ENCODE results near the gene HNRNPM.

HNRNPM gene

GRCh38 chr19:8491574-8491973 is 46.8 kb downstream of the HNRNPM start:
- FAIRE-seq (no peak), DNase-seq (ENCODE audit: insufficient read length, low spot score) (no peak)
- no peak for TF ChIP-seq POLR2A (IDR thresholded peaks at IDR 0.05; ENCODE audit: low read depth, low read length)

- no peak for DNase-seq (ENCODE audit: insufficient read length, low spot score)
- no peak for TF ChIP-seq POLR2A (IDR thresholded peaks at IDR 0.05; ENCODE audit: low read depth, low read length)
- no peak for FAIRE-seq
Observed at GRCh38 chr19:8494158-8494557, 49.4 kb downstream of the HNRNPM start.

GRCh38 chr19:8498295-8498694 is 53.5 kb downstream of the HNRNPM start:
- FAIRE-seq (no peak), DNase-seq (ENCODE audit: insufficient read length, low spot score) (no peak)
- no peak for TF ChIP-seq POLR2A (IDR thresholded peaks at IDR 0.05; ENCODE audit: low read depth, low read length)

- no peak for FAIRE-seq
- TF ChIP-seq POLR2A (IDR thresholded peaks at IDR 0.05; ENCODE audit: low read depth, low read length), result no peak
Observed at GRCh38 chr19:8499048-8499833, 54.5 kb downstream of the HNRNPM start.

GRCh38 chr19:8500158-8500557 is 55.4 kb downstream of the HNRNPM start:
- DNase-seq (ENCODE audit: insufficient read length, low spot score), result no peak
- TF ChIP-seq POLR2A (IDR thresholded peaks at IDR 0.05; ENCODE audit: low read depth, low read length), result no peak
- no peak for FAIRE-seq

More at GRCh38 chr19:8499048-8499833, 54.5 kb downstream of the HNRNPM start:
- no peak for DNase-seq (ENCODE audit: insufficient read length, low spot score)

GRCh38 chr19:8501516-8501915 is 56.7 kb downstream of the HNRNPM start:
- no peak for TF ChIP-seq POLR2A (IDR thresholded peaks at IDR 0.05; ENCODE audit: low read depth, low read length)
- FAIRE-seq (no peak), DNase-seq (ENCODE audit: insufficient read length, low spot score) (no peak)

- TF ChIP-seq POLR2A (IDR thresholded peaks at IDR 0.05; ENCODE audit: low read depth, low read length), result no peak
- FAIRE-seq, result no peak
- no peak for DNase-seq (ENCODE audit: insufficient read length, low spot score)
Observed at GRCh38 chr19:8501981-8502380, 57.2 kb downstream of the HNRNPM start.

- no peak for FAIRE-seq
- TF ChIP-seq POLR2A (IDR thresholded peaks at IDR 0.05; ENCODE audit: low read depth, low read length), result no peak
- DNase-seq (ENCODE audit: insufficient read length, low spot score), result no peak
Observed at GRCh38 chr19:8503510-8503909, 58.7 kb downstream of the HNRNPM start.

- TF ChIP-seq POLR2A (IDR thresholded peaks at IDR 0.05; ENCODE audit: low read depth, low read length), result no peak
- FAIRE-seq (no peak), DNase-seq (ENCODE audit: insufficient read length, low spot score) (no peak)
Observed at GRCh38 chr19:8504171-8504570, 59.4 kb downstream of the HNRNPM start.

GRCh38 chr19:8504919-8505318 is 60.1 kb downstream of the HNRNPM start:
- no peak for TF ChIP-seq POLR2A (IDR thresholded peaks at IDR 0.05; ENCODE audit: low read depth, low read length)
- DNase-seq (ENCODE audit: insufficient read length, low spot score) (no peak), FAIRE-seq (no peak)

GRCh38 chr19:8505680-8506401 is 61.1 kb downstream of the HNRNPM start:
- no peak for TF ChIP-seq POLR2A (IDR thresholded peaks at IDR 0.05; ENCODE audit: low read depth, low read length)
- FAIRE-seq, result no peak
- DNase-seq (ENCODE audit: insufficient read length, low spot score), result peak; percentile 94

GRCh38 chr19:8506402-8506957 is 61.7 kb downstream of the HNRNPM start:
- TF ChIP-seq POLR2A (IDR thresholded peaks at IDR 0.05; ENCODE audit: low read depth, low read length), result no peak
- DNase-seq (ENCODE audit: insufficient read length, low spot score) (no peak), FAIRE-seq (no peak)

- DNase-seq (ENCODE audit: insufficient read length, low spot score), result no peak
- no peak for TF ChIP-seq POLR2A (IDR thresholded peaks at IDR 0.05; ENCODE audit: low read depth, low read length)
- no peak for FAIRE-seq
Observed at GRCh38 chr19:8510589-8511115, 65.9 kb downstream of the HNRNPM start.

GRCh38 chr19:8511573-8512101 is 66.9 kb downstream of the HNRNPM start:
- DNase-seq (ENCODE audit: insufficient read length, low spot score) (no peak), FAIRE-seq (no peak)
- no peak for TF ChIP-seq POLR2A (IDR thresholded peaks at IDR 0.05; ENCODE audit: low read depth, low read length)

Data from H54 (cell line).